ENCODE results near the gene SYNJ2BP. TPM values are rescaled to one million over a fixed set of nuclear protein-coding genes. Genes with fewer than 3 reads are reported as not detected.

The SYNJ2BP gene
- total RNA-seq, 2 experiments from 2014 or later = 6.2 to 9.2 TPM

GRCh38 chr14:70451874-70452273 lies 35.0 kb upstream of the SYNJ2BP start, which contains the start of gene ADAM21:
Gene ADAM21, plus strand, starts transcription at chr14:70452174. Its CDS starts 5,326 bp downstream, at chr14:70457500.
- no peak for DNase-seq (ENCODE audit: low spot score)
- Histone ChIP-seq H3K4me2 (ENCODE audit: low read length) (no peak within 1 kb of the TSS), H3K36me3 (ENCODE audit: insufficient read depth, low read length) (no peaks in the 10 kb centered on the region), H3K79me2 (ENCODE audit: insufficient read depth, low read depth, low read length) (no peaks in the 10 kb centered on the region), H3K9me2 (ENCODE audit: insufficient read depth, low read length) (no peaks in the 10 kb centered on the region), H3K4me3 (ENCODE audit: low read depth, low read length, poor library complexity, severe bottlenecking) (no peak within 1 kb of the TSS), H3K27ac (ENCODE audit: low read depth, low read length, poor library complexity, severe bottlenecking) (no peak within 1 kb of the TSS), H3K4me1 (ENCODE audit: insufficient read depth, low read length, poor library complexity, severe bottlenecking) (no peaks in the 10 kb centered on the region), H3K9me3 (ENCODE audit: low read length) (no peaks in the 10 kb centered on the region), H2AFZ (ENCODE audit: low read length) (no peak within 1 kb of the TSS), H4K20me1 (ENCODE audit: insufficient read depth, low read length) (no peaks in the 10 kb centered on the region)
- CTCF ChIA-PET (ENCODE audit: unreplicated experiment) = no interaction called here
- intact Hi-C loops (cut with micrococcal nuclease; ENCODE audit: unreplicated experiment) = no loop called here
- BruUV-seq (replicated peaks) = no TSS peak
- POLR2A ChIA-PET = no interaction called here
- TF ChIP-seq EZH2phosphoT487 (IDR thresholded peaks at IDR 0.05; ENCODE audit: borderline replicate concordance, low read depth, low read length) (no peak), CTCF (conservative IDR thresholded peaks at IDR 0.05; ENCODE audit: low read length) (no peak)

GRCh38 chr14:70448633-70449340 lies 31.9 kb upstream of the SYNJ2BP start:
- no peaks in the 10 kb centered on the region for H3K4me1 ChIP-seq (ENCODE audit: insufficient read depth, low read length, poor library complexity, severe bottlenecking)
- ChIA-PET POLR2A (no interaction called here), CTCF (ENCODE audit: unreplicated experiment) (no interaction called here)
- H3K9me2 ChIP-seq (ENCODE audit: insufficient read depth, low read length) = no peaks in the 10 kb centered on the region
- H3K9me3 ChIP-seq (ENCODE audit: low read length) = no peaks in the 10 kb centered on the region
- no peak overlapping the region for H3K4me2 ChIP-seq (ENCODE audit: low read length)
- H3K36me3 ChIP-seq (ENCODE audit: insufficient read depth, low read length) = no peaks in the 10 kb centered on the region
- no peak overlapping the region for H2AFZ ChIP-seq (ENCODE audit: low read length)
- TF ChIP-seq CTCF (conservative IDR thresholded peaks at IDR 0.05; ENCODE audit: low read length) (no peak), EZH2phosphoT487 (IDR thresholded peaks at IDR 0.05; ENCODE audit: borderline replicate concordance, low read depth, low read length) (no peak)
- H3K4me3 ChIP-seq (ENCODE audit: low read depth, low read length, poor library complexity, severe bottlenecking) = no peak overlapping the region
- no peaks in the 10 kb centered on the region for H3K79me2 ChIP-seq (ENCODE audit: insufficient read depth, low read depth, low read length)
- H3K27ac ChIP-seq (ENCODE audit: low read depth, low read length, poor library complexity, severe bottlenecking) = no peak overlapping the region
- DNase-seq (ENCODE audit: low spot score) = no peak
- intact Hi-C loops (cut with micrococcal nuclease; ENCODE audit: unreplicated experiment) = no loop called here
- no TSS peak for BruUV-seq (replicated peaks)
- H4K20me1 ChIP-seq (ENCODE audit: insufficient read depth, low read length) = no peaks in the 10 kb centered on the region

DNA sequence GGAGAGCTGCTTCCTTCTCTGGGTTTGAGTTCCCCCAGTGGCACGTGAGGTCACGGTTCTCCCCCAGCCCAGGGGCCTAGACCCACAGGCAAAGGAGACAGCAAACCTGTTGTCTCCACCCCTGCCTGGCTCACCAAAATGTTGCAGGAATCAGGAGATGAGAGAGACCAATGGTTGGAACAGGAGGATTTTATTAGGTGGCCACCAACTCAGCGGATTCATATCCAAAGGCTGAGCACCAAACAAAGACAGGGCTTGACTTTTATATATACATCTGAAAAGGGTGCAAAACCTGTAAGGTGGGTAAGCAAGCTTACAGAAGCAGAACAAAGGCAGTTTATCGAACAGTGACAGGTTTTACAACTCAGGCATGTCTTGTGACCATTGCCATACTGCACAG lies 25.9 kb upstream of the SYNJ2BP start:
- CTCF ChIA-PET (ENCODE audit: unreplicated experiment) = no interaction called here
- DNase-seq (ENCODE audit: low spot score) = peak; percentile 6
- Histone ChIP-seq H4K20me1 (ENCODE audit: insufficient read depth, low read length) (no peaks in the 10 kb centered on the region), H3K4me3 (ENCODE audit: low read depth, low read length, poor library complexity, severe bottlenecking) (no peak overlapping the region), H3K9me3 (ENCODE audit: low read length) (0 out of 2 replicates have a peak, but pooled peaks cover 16% of the 10 kb centered on the region), H3K36me3 (ENCODE audit: insufficient read depth, low read length) (no peaks in the 10 kb centered on the region), H3K4me1 (ENCODE audit: insufficient read depth, low read length, poor library complexity, severe bottlenecking) (no peaks in the 10 kb centered on the region), H3K27ac (ENCODE audit: low read depth, low read length, poor library complexity, severe bottlenecking) (no peak overlapping the region), H3K79me2 (ENCODE audit: insufficient read depth, low read depth, low read length) (no peaks in the 10 kb centered on the region), H2AFZ (ENCODE audit: low read length) (no peak overlapping the region), H3K9me2 (ENCODE audit: insufficient read depth, low read length) (no peaks in the 10 kb centered on the region), H3K4me2 (ENCODE audit: low read length) (no peak overlapping the region)
- no peak for TF ChIP-seq EZH2phosphoT487 (IDR thresholded peaks at IDR 0.05; ENCODE audit: borderline replicate concordance, low read depth, low read length)
- TF ChIP-seq CTCF (conservative IDR thresholded peaks at IDR 0.05; ENCODE audit: low read length) = no peak
- intact Hi-C loops (cut with micrococcal nuclease; ENCODE audit: unreplicated experiment) = no loop called here
- POLR2A ChIA-PET = no interaction called here
- no TSS peak for BruUV-seq (replicated peaks)

Measured in OCI-LY7 (cell line).